K562 (cell line): ENCODE data around the gene TIMP2. TPM values are rescaled to one million over a fixed set of nuclear protein-coding genes. Genes with fewer than 3 reads are reported as not detected.

ENCODE experiments used
- C11orf30 ChIP-seq: fragments of 450-650 bp; IDR thresholded peaks from 2 replicates; pipeline ENCODE4 v1.6.1; 2016; ENCODE audit warnings: low read depth, mild to moderate bottlenecking
- CAMTA2 ChIP-seq: fragments of 250-450 bp; sonication (Bioruptor Pico); conservative IDR thresholded peaks from 2 replicates; pipeline ENCODE4 v1.5.1; 2022
- CTBP1 ChIP-seq: fragments of 450-650 bp; IDR thresholded peaks from 2 replicates; pipeline ENCODE4 v1.6.1; 2016; ENCODE audit warnings: borderline replicate concordance
- ELF2 ChIP-seq: fragments of 250-450 bp; sonication (Bioruptor Pico); IDR thresholded peaks from 2 replicates; pipeline ENCODE4 v1.5.0; 2021; ENCODE audit warnings: mild to moderate bottlenecking
- FOSL1 ChIP-seq: fragments of 200-800 bp; sonication (Bioruptor generic); conservative IDR thresholded peaks from 2 replicates; pipeline ENCODE4 v1.6.1; 2016; ENCODE audit warnings: missing genetic modification characterization, missing compliant biosample characterization
- GTF2E2 ChIP-seq: fragments of 200-800 bp; sonication (Bioruptor generic); IDR thresholded peaks from 2 replicates; pipeline ENCODE4 v1.6.1; 2016; ENCODE audit warnings: missing genetic modification characterization, missing compliant biosample characterization
- LEF1 ChIP-seq: fragments of 450-650 bp; IDR thresholded peaks from 2 replicates; pipeline ENCODE4 v1.6.1; 2016; ENCODE audit warnings: mild to moderate bottlenecking
- MAX ChIP-seq: sonication (generic); formaldehyde crosslinking; IDR thresholded peaks from 2 replicates; pipeline ENCODE4 v1.9.0; 2022; ENCODE audit warnings: mild to moderate bottlenecking, missing genetic modification reagents
- PHF8 ChIP-seq: fragments of 200-600 bp; sonication (generic); IDR thresholded peaks from 2 replicates; pipeline ENCODE4 v1.6.1; 2012; ENCODE audit warnings: mixed run types, mild to moderate bottlenecking, inconsistent platforms, low read length, moderate library complexity, borderline replicate concordance
- PTTG1 ChIP-seq: fragments of 450-650 bp; IDR thresholded peaks from 2 replicates; pipeline ENCODE4 v1.6.1; 2016; ENCODE audit warnings: low read depth, mild to moderate bottlenecking, missing genetic modification characterization, missing compliant biosample characterization
- TAF7 ChIP-seq: fragments of 450-650 bp; IDR thresholded peaks from 2 replicates; pipeline ENCODE4 v1.6.1; 2016; ENCODE audit warnings: missing genetic modification characterization, missing compliant biosample characterization
- TEAD1 ChIP-seq, 2 experiments: fragments of 450-650 bp in 1 of 2; sonication (generic) in 1 of 2; formaldehyde crosslinking; IDR thresholded peaks; 2 replicates each; pipeline versions ENCODE4 v1.4.0 to v1.8.0; 2020 to 2022; ENCODE audit warnings: mild to moderate bottlenecking in 2 of 2, missing genetic modification reagents in 1 of 2
- TOE1 ChIP-seq, 2 experiments: fragments of 450-650 bp in 1 of 2; sonication (generic) in 1 of 2; formaldehyde crosslinking in 1 of 2; IDR thresholded peaks; 2 replicates each; pipeline versions ENCODE4 v1.7.1 to v1.8.0; 2016 to 2022; ENCODE audit warnings: borderline replicate concordance in 2 of 2, mild to moderate bottlenecking in 2 of 2, antibody characterized with exemption in 1 of 2, inconsistent platforms in 1 of 2, low read depth in 1 of 2, missing genetic modification reagents in 1 of 2, moderate library complexity in 1 of 2
- ZBTB33 ChIP-seq: sonication (generic); formaldehyde crosslinking; IDR thresholded peaks from 2 replicates; pipeline ENCODE4 v1.8.1; 2023; ENCODE audit warnings: mild to moderate bottlenecking, missing genetic modification reagents
- ZNF232 ChIP-seq: sonication (generic); formaldehyde crosslinking; IDR thresholded peaks from 2 replicates; pipeline ENCODE4 v1.8.0; 2022; ENCODE audit warnings: mild to moderate bottlenecking, missing genetic modification reagents
- polyA plus RNA-seq, 8 experiments: library from polyadenylated mRNA; depleted of rRNA in 4 of 8; stranded (reverse) in 5 of 8; unstranded in 3 of 8; fragments of >200 nt; fragmentation: Nextera tagmentation in 2 of 8; fragmentation: Illumina TruSeq in 1 of 8; extraction: Ambion mirVana in 2 of 8; extraction: Trizol in 1 of 8; gene quantifications; 2 replicates each; pipeline versions ENCODE4 v1.2.1 to v1.2.3, GENCODE V29; 2011 to 2014; ENCODE audit warnings: inconsistent platforms in 1 of 8, missing spikeins in 1 of 8
- total RNA-seq, 7 experiments: library from RNA; depleted of rRNA in 6 of 7; stranded (reverse); fragments of >200 nt in 6 of 7; fragmentation: Illumina TruSeq in 2 of 7; extraction: Trizol in 2 of 7; gene quantifications; 2 replicates each; pipeline versions ENCODE4 v1.2.1 to v1.2.3, GENCODE V29; 2011 to 2021; ENCODE audit warnings: low replicate concordance in 1 of 7
- TF ChIP-seq, protein P1 (sequence below): fragments of 250-450 bp; sonication (Bioruptor Pico); IDR thresholded peaks from 2 replicates; pipeline ENCODE4 v1.8.0; 2022; ENCODE audit warnings: inconsistent platforms
- TF ChIP-seq, protein P2 (sequence below): fragments of 450-650 bp; IDR thresholded peaks from 2 replicates; pipeline ENCODE4 v1.6.1; 2017; ENCODE audit warnings: antibody characterized with exemption, mild to moderate bottlenecking

The TIMP2 gene
- total and polyA plus RNA-seq, 9 of the 15 experiments (the other 6 are each of a cell fraction or from before 2014, with no cell fraction given): 0.55 TPM; not detected in 8

DNA sequence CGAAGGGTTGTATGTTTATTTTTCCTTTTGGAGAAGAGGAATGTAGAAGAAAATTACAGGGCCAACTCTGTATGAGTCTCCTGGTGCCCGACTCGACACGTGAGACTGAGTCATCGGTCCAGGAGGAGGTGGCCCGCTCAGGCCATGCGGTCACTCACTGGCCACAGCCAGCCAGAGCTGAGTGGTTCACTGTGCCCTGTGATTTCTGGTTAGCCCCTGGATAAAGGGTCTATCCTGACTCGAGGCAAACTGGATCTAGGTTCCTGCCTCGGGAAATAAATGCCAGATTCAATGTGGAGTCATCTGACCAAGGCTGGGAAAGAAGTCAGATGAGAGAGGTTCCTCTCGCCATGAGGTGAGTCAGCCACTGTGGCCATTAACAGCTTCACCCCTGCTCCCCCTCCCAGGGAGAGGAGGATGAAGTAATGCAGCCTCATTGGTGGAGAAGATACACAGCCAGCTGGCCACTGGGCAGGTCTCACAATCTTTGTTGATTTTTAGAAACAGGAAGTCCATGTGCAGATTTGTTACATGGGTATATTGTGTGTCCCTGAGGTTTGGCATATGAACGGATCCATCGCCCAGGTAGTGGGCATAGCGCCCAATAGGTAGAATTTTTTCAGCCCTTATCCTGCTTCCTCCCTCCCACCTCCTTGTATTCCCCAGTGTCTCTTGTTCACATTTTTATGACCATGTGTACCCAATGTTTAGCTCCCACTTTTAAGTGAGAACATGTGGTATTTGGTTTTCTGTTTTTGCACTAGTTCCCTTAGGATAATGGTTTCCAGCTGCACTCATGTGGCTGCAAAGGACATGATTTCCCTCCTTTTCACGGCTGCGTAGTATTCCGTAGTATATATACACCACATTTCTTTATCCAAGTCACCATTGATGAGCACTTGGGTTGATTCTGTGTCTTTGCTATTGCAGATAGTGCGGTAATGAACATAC lies 62.8 kb downstream of the TIMP2 start (continued):
- TF ChIP-seq, protein P1, sequence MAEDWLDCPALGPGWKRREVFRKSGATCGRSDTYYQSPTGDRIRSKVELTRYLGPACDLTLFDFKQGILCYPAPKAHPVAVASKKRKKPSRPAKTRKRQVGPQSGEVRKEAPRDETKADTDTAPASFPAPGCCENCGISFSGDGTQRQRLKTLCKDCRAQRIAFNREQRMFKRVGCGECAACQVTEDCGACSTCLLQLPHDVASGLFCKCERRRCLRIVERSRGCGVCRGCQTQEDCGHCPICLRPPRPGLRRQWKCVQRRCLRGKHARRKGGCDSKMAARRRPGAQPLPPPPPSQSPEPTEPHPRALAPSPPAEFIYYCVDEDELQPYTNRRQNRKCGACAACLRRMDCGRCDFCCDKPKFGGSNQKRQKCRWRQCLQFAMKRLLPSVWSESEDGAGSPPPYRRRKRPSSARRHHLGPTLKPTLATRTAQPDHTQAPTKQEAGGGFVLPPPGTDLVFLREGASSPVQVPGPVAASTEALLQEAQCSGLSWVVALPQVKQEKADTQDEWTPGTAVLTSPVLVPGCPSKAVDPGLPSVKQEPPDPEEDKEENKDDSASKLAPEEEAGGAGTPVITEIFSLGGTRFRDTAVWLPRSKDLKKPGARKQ (CRISPR knock-in tag): no peak
- TF ChIP-seq ELF2 (CRISPR knock-in tag): 0 out of 2 replicates have a peak, but pooled peaks have one; percentile 41
- peak; percentile 97 for TF ChIP-seq MAX (CRISPR knock-in tag)
- peak; percentile 45 for TF ChIP-seq C11orf30
- TF ChIP-seq TOE1 (IDR thresholded peaks at IDR 0.05; ENCODE audit: borderline replicate concordance): peak; percentile 74
- no peak for TF ChIP-seq TOE1 (CRISPR knock-in tag; IDR thresholded peaks at IDR 0.05; ENCODE audit: borderline replicate concordance, low read depth)
- no peak for TF ChIP-seq ZNF232 (CRISPR knock-in tag)
- TF ChIP-seq PTTG1 (tag): 0 out of 2 replicates have a peak, but pooled peaks have one; percentile 3
- TF ChIP-seq TAF7 (tag): 0 out of 2 replicates have a peak, but pooled peaks have one; percentile 21
- TF ChIP-seq CTBP1: peak; percentile 82; the same call in 1 of the 2 replicates
- TF ChIP-seq TEAD1 (CRISPR knock-in tag; IDR thresholded peaks at IDR 0.05): peak in 1 of 2 experiments; percentile 45; a peak in 1 of 4 replicates
- peak; percentile 18; the same call in 1 of the 2 replicates for TF ChIP-seq ZBTB33
- peak; percentile 26; the same call in 1 of the 2 replicates for TF ChIP-seq GTF2E2
- peak; percentile 43; the same call in 1 of the 2 replicates for TF ChIP-seq LEF1
- TF ChIP-seq FOSL1 (tag): peak; percentile 100
- peak; percentile 51; the same call in 1 of the 2 replicates for TF ChIP-seq PHF8
- no peak for TF ChIP-seq CAMTA2 (CRISPR knock-in tag)
- TF ChIP-seq, protein P2, sequence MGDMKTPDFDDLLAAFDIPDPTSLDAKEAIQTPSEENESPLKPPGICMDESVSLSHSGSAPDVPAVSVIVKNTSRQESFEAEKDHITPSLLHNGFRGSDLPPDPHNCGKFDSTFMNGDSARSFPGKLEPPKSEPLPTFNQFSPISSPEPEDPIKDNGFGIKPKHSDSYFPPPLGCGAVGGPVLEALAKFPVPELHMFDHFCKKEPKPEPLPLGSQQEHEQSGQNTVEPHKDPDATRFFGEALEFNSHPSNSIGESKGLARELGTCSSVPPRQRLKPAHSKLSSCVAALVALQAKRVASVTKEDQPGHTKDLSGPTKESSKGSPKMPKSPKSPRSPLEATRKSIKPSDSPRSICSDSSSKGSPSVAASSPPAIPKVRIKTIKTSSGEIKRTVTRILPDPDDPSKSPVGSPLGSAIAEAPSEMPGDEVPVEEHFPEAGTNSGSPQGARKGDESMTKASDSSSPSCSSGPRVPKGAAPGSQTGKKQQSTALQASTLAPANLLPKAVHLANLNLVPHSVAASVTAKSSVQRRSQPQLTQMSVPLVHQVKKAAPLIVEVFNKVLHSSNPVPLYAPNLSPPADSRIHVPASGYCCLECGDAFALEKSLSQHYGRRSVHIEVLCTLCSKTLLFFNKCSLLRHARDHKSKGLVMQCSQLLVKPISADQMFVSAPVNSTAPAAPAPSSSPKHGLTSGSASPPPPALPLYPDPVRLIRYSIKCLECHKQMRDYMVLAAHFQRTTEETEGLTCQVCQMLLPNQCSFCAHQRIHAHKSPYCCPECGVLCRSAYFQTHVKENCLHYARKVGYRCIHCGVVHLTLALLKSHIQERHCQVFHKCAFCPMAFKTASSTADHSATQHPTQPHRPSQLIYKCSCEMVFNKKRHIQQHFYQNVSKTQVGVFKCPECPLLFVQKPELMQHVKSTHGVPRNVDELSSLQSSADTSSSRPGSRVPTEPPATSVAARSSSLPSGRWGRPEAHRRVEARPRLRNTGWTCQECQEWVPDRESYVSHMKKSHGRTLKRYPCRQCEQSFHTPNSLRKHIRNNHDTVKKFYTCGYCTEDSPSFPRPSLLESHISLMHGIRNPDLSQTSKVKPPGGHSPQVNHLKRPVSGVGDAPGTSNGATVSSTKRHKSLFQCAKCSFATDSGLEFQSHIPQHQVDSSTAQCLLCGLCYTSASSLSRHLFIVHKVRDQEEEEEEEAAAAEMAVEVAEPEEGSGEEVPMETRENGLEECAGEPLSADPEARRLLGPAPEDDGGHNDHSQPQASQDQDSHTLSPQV: peak; percentile 91
